KMS-11 (cell line): ENCODE measurements around the gene PKIB.

Experiments used
- H2AFZ ChIP-seq: fragments of 200-600 bp; sonication (generic); 2 replicates; pipeline ENCODE4 v1.6.1; 2016; ENCODE audit warnings: antibody characterized with exemption, mixed run types, low read depth
- H3K27ac ChIP-seq: fragments of 200-600 bp; sonication (generic); 2 replicates; pipeline ENCODE4 v1.6.1; 2016; ENCODE audit warnings: mild to moderate bottlenecking, mixed run types
- H3K27me3 ChIP-seq: fragments of 200-600 bp; sonication (generic); 2 replicates; pipeline ENCODE4 v1.6.1; 2017; ENCODE audit warnings: mild to moderate bottlenecking, low read depth, mixed run types, moderate library complexity; ENCODE audit not compliant: insufficient read depth
- H3K36me3 ChIP-seq: fragments of 200-600 bp; sonication (generic); 2 replicates; pipeline ENCODE4 v1.6.1; 2017; ENCODE audit warnings: mild to moderate bottlenecking, mixed run types; ENCODE audit not compliant: insufficient read depth
- H3K4me1 ChIP-seq: fragments of 200-600 bp; sonication (generic); 2 replicates; pipeline ENCODE4 v1.6.1; 2016; ENCODE audit warnings: mild to moderate bottlenecking, low read depth, mixed run types; ENCODE audit not compliant: poor library complexity, severe bottlenecking
- H3K4me2 ChIP-seq: fragments of 200-600 bp; sonication (generic); 2 replicates; pipeline ENCODE4 v1.7.0; 2016; ENCODE audit warnings: mild to moderate bottlenecking, mixed run types
- H3K4me3 ChIP-seq: fragments of 200-600 bp; sonication (generic); IDR thresholded peaks from 2 replicates; pipeline ENCODE4 v1.6.1; 2017; ENCODE audit warnings: low read depth, low read length, mixed read lengths; ENCODE audit not compliant: insufficient read depth
- H3K79me2 ChIP-seq: fragments of 200-600 bp; sonication (generic); 2 replicates; pipeline ENCODE4 v1.6.1; 2016; ENCODE audit warnings: low read depth, mixed run types; ENCODE audit not compliant: insufficient read depth
- H3K9ac ChIP-seq: fragments of 200-600 bp; sonication (generic); 2 replicates; pipeline ENCODE4 v1.6.1; 2016; ENCODE audit warnings: mild to moderate bottlenecking, mixed run types
- H4K20me1 ChIP-seq: fragments of 200-600 bp; sonication (generic); 2 replicates; pipeline ENCODE4 v1.6.1; 2016; ENCODE audit warnings: mild to moderate bottlenecking, mixed run types; ENCODE audit not compliant: insufficient read depth
- CTCF ChIP-seq: fragments of 200-600 bp; sonication (generic); conservative IDR thresholded peaks from 2 replicates; pipeline ENCODE4 v1.6.1; 2017; ENCODE audit warnings: low read depth, mild to moderate bottlenecking, antibody characterized with exemption, low read length, moderate library complexity, mixed read lengths

The PKIB gene

GRCh38 chr6:122717350-122717749, 107.1 kb downstream of the PKIB start:
- H3K4me3 ChIP-seq = no peak overlapping the region
- H3K27me3 ChIP-seq = no peaks in the 10 kb centered on the region
- H3K9ac ChIP-seq = no peak overlapping the region
- H3K4me1 ChIP-seq = no peaks in the 10 kb centered on the region
- H3K27ac ChIP-seq = no peak overlapping the region
- no peaks in the 10 kb centered on the region for H3K36me3 ChIP-seq
- no peak overlapping the region for H3K4me2 ChIP-seq
- no peak for TF ChIP-seq CTCF
- H4K20me1 ChIP-seq = no peaks in the 10 kb centered on the region
- H3K79me2 ChIP-seq = no peaks in the 10 kb centered on the region
- no peak overlapping the region for H2AFZ ChIP-seq

GRCh38 chr6:122718616-122719015, 108.4 kb downstream of the PKIB start:
- Histone ChIP-seq H3K4me3 (no peak overlapping the region), H3K79me2 (no peaks in the 10 kb centered on the region), H3K27me3 (no peaks in the 10 kb centered on the region), H2AFZ (no peak overlapping the region), H4K20me1 (no peaks in the 10 kb centered on the region), H3K27ac (no peak overlapping the region), H3K9ac (no peak overlapping the region), H3K36me3 (no peaks in the 10 kb centered on the region), H3K4me2 (no peak overlapping the region), H3K4me1 (no peaks in the 10 kb centered on the region)
- TF ChIP-seq CTCF = no peak

- Histone ChIP-seq H3K27ac (no peak overlapping the region), H3K79me2 (no peaks in the 10 kb centered on the region), H3K36me3 (no peaks in the 10 kb centered on the region), H3K4me3 (no peak overlapping the region), H3K4me1 (no peaks in the 10 kb centered on the region), H3K9ac (no peak overlapping the region), H3K27me3 (no peaks in the 10 kb centered on the region), H4K20me1 (no peaks in the 10 kb centered on the region), H2AFZ (no peak overlapping the region), H3K4me2 (no peak overlapping the region)
- TF ChIP-seq CTCF = no peak
Observed at GRCh38 chr6:122719176-122719575, 109.0 kb downstream of the PKIB start.

- Histone ChIP-seq H3K4me3 (no peak overlapping the region), H3K27me3 (no peaks in the 10 kb centered on the region), H3K79me2 (no peaks in the 10 kb centered on the region), H3K36me3 (no peaks in the 10 kb centered on the region), H3K27ac (no peak overlapping the region), H4K20me1 (no peaks in the 10 kb centered on the region), H3K4me1 (no peaks in the 10 kb centered on the region), H3K4me2 (no peak overlapping the region), H2AFZ (no peak overlapping the region), H3K9ac (no peak overlapping the region)
- no peak for TF ChIP-seq CTCF
Observed at GRCh38 chr6:122722746-122723145, 112.5 kb downstream of the PKIB start.

GRCh38 chr6:122726649-122727048, 116.4 kb downstream of the PKIB start:
- Histone ChIP-seq H3K79me2 (no peaks in the 10 kb centered on the region), H3K4me3 (no peak overlapping the region), H2AFZ (no peak overlapping the region), H3K4me2 (no peak overlapping the region), H3K9ac (no peak overlapping the region), H3K27me3 (no peaks in the 10 kb centered on the region), H3K36me3 (no peaks in the 10 kb centered on the region), H3K4me1 (no peaks in the 10 kb centered on the region), H3K27ac (no peak overlapping the region), H4K20me1 (no peaks in the 10 kb centered on the region)
- peak; percentile 44 for TF ChIP-seq CTCF
